ENCODE measurements around the gene AGBL1.

The AGBL1 gene

DNA sequence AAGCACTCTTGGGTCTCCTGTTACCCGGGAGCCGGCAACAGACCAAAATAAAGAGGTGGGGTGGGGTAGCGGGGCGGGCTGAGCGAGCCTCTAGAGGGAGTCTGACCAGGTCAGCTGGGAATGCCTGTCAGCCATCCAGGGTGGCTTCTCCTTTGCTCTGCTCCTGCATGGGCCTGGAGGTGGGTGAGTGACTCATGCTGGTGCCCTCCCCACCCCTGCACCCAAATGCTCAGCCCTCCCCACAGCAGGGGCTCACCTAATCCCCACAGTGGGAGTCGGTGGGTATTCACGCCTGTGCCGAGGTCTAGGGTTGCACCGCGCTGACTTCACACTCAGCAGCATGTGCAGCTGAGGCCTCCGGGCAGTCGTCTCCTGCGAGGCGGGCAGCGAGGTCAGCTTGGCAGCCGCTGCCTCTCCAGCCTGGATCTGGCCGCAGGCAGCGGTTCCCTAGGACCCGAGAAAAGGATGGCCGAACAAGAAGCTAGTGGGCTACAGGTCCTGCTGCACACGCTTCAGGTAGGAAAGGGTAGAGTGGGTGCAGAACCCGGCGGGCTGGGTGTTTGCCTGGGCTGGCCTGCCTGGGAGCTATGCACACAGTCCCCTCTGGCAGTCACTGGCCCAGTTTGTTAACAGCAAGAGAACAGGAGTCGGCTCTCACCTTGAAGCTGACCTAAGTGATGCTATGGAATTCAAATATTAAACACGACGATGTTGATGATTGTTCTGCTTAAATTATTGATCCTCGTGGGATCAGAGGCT, at the start of gene AGBL1:
Gene AGBL1 (plus strand): TSS at position 364 of the 759 bp plus-strand sequence.
- Mint-ChIP-seq H3K4me3 (no peak within 1 kb of the TSS), H3K36me3 (ENCODE audit: low read depth) (no peaks in the 10 kb centered on the region), H3K27ac (no peak within 1 kb of the TSS), H3K27me3 (ENCODE audit: low read depth) (peaks cover 3% of the 10 kb centered on the region), H3K9me3 (no peaks in the 10 kb centered on the region), H3K4me1 (ENCODE audit: low read depth) (peaks cover 4% of the 10 kb centered on the region)
- DNase-seq (ENCODE audit: low spot score) = no peak

DNA sequence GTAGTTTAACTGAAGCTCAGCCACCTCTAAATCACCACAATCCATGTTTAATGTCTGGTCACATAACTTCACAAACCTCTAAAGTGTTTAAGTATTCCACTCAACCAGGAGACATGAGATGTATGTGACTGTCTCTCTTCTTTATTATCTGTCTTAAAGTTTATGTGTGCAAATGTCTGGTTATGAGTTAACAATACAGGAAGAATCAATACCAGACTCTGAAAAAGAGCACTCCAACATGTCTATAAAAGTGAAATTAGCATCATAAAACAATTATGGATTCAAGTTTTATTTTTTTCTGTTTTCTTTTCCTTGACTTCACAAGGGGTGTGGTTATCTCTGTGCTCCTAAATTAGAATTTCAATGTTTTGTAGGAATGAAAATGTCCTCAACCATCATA, 44.8 kb upstream of the AGBL1 start:
- no peaks in the 10 kb centered on the region for H3K27me3 Mint-ChIP-seq (ENCODE audit: low read depth)
- H3K27ac Mint-ChIP-seq = no peak overlapping the region
- H3K4me1 Mint-ChIP-seq (ENCODE audit: low read depth) = no peaks in the 10 kb centered on the region
- H3K9me3 Mint-ChIP-seq = no peaks in the 10 kb centered on the region
- H3K36me3 Mint-ChIP-seq (ENCODE audit: low read depth) = no peaks in the 10 kb centered on the region
- H3K4me3 Mint-ChIP-seq = no peak overlapping the region
- DNase-seq (ENCODE audit: low spot score) = no peak

DNA sequence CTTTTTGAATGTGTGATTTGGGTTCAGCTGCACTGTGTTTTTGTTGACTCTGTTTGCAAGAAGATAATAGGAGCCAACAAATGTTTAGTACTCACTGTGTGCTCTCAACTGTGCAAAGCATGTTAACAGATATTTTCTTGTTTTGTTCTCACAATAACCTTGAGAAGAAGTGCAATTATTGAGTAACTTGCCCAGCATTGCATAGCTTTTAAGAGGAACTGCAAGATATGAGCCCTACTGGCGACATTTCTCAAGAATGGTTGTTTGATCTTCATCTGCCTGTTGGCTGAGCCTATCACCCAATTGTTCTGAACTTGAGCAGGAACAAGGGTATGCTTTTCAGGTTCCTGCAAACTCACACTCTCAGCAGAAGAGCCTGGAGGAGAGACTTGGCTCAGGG, 43.4 kb upstream of the AGBL1 start:
- H3K9me3 Mint-ChIP-seq = no peaks in the 10 kb centered on the region
- H3K4me1 Mint-ChIP-seq (ENCODE audit: low read depth) = no peaks in the 10 kb centered on the region
- H3K36me3 Mint-ChIP-seq (ENCODE audit: low read depth) = no peaks in the 10 kb centered on the region
- H3K27ac Mint-ChIP-seq = no peak overlapping the region
- no peaks in the 10 kb centered on the region for H3K27me3 Mint-ChIP-seq (ENCODE audit: low read depth)
- no peak for DNase-seq (ENCODE audit: low spot score)
- H3K4me3 Mint-ChIP-seq = no peak overlapping the region

DNA sequence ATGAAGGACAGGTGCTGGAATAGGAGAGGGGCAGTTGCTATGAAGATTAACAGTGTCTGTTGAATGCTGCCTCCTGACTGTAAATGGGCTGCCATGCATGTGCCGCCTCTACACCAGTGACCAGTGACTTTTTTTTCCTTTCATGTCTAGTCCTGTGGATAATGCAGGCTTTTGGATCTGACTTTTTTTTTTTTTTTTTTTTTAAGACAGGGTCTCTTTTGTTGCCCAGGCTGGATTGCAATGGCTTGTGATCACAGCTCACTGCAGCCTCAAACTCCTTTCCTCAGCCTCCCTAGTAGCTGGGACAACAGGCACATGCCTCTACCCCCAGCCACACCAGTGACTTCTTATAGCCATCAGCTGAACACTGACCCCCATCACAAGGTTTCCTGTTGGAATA, 41.2 kb upstream of the AGBL1 start:
- no peak overlapping the region for H3K27ac Mint-ChIP-seq
- no peaks in the 10 kb centered on the region for H3K9me3 Mint-ChIP-seq
- no peaks in the 10 kb centered on the region for H3K4me1 Mint-ChIP-seq (ENCODE audit: low read depth)
- H3K36me3 Mint-ChIP-seq (ENCODE audit: low read depth) = no peaks in the 10 kb centered on the region
- H3K4me3 Mint-ChIP-seq = no peak overlapping the region
- no peaks in the 10 kb centered on the region for H3K27me3 Mint-ChIP-seq (ENCODE audit: low read depth)
- DNase-seq (ENCODE audit: low spot score) = no peak

DNA sequence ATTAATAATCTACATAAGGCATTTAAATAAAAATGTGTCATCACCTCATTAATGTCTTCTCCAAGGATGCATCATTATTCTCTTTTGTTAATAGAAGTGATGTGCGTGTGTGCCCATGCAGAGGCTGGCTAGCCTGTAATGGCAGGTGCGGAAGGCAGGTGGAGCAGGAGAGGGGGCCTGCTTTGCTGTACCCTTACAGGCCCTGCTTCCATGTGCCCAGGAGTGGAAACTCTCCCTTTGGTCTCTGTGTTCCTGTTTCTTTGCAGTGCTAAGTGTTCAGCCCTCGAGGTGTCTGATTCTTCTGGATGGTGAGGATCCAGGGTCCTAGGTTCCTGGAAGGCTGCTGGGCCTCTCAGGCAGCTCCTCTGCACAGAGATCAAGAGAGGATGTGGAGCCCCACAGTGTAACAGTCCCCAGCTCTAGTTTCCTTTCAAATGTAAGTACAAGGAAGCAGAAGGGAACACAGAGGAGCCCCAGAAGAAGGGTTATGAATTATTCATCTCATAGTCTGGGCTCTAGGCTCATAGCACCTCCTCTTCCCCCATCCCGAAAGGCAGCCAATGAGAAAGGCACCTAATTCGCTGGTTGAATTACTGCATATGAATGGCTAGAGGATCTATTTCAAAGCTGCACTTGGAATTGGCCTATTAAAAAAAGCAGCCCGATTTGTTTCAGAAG, 39.2 kb upstream of the AGBL1 start:
- no peak overlapping the region for H3K27ac Mint-ChIP-seq
- DNase-seq (ENCODE audit: low spot score) = no peak
- H3K36me3 Mint-ChIP-seq (ENCODE audit: low read depth) = no peaks in the 10 kb centered on the region
- no peaks in the 10 kb centered on the region for H3K4me1 Mint-ChIP-seq (ENCODE audit: low read depth)
- H3K27me3 Mint-ChIP-seq (ENCODE audit: low read depth) = peaks cover 3% of the 10 kb centered on the region
- no peak overlapping the region for H3K4me3 Mint-ChIP-seq
- no peaks in the 10 kb centered on the region for H3K9me3 Mint-ChIP-seq

DNA sequence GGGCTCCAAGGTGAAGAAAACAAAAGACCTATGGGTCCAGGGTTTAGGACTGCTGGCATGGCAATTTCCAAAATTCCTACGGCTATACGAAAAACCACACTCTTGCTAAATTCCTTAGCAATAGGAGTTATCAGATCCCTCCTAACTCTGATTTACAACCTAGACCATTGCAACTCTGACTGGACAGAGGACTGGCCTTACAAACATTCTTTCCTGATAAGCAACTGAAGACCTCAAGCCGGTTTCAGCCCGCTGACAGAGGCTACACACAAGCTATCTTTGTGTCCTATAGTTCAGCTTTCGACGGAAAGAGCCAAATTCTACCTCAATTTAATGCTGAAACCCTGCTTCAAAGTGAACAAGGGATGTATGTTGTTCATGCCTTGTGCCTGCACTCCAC, 38.3 kb upstream of the AGBL1 start:
- Mint-ChIP-seq H3K27me3 (ENCODE audit: low read depth) (peaks cover 3% of the 10 kb centered on the region), H3K36me3 (ENCODE audit: low read depth) (no peaks in the 10 kb centered on the region), H3K4me1 (ENCODE audit: low read depth) (no peaks in the 10 kb centered on the region), H3K27ac (no peak overlapping the region), H3K9me3 (no peaks in the 10 kb centered on the region), H3K4me3 (no peak overlapping the region)
- no peak for DNase-seq (ENCODE audit: low spot score)

DNA sequence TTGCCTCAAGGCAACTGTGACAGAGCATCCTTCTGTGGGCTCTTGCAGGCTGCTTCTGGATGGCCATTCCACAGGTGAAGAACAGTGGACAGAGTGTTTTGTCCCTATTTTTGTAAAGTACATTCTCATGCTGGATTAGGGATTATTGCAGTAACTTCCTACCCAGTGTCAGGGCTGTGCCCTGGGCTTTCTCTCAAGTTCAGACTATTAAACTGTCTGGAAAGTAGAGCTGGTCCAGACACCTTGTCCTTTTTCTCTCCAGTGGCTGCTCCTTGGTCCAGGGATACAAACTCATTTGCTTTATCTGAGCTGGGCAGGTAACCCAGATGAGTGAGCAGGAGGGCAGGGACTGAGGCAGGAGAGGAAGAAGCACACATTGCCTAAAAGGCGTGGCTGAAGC, 37.4 kb upstream of the AGBL1 start:
- Mint-ChIP-seq H3K4me1 (ENCODE audit: low read depth) (no peaks in the 10 kb centered on the region), H3K4me3 (no peak overlapping the region), H3K27ac (no peak overlapping the region), H3K9me3 (no peaks in the 10 kb centered on the region), H3K36me3 (ENCODE audit: low read depth) (no peaks in the 10 kb centered on the region), H3K27me3 (ENCODE audit: low read depth) (peaks cover 3% of the 10 kb centered on the region)
- DNase-seq (ENCODE audit: low spot score) = no peak

DNA sequence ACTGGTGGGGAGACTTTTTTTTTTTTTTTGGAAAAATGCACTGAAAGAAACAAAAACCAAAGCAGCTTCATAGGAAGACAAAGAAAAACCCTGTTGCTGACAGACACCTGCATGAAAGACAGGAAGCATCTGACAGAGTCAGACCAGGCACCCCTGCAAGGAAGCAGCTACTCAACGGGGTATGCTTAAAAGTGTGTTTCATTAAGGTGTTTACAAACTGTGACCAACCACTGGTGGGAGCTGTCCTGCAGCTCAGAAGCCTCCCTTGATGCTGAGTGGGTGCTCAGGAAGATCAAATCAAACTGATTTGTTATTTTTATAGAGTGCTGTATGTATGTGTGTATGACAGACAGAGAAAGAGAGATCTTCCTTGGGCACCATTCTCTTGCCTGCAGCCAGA, 34.7 kb upstream of the AGBL1 start:
- H3K27ac Mint-ChIP-seq = no peak overlapping the region
- no peak for DNase-seq (ENCODE audit: low spot score)
- H3K27me3 Mint-ChIP-seq (ENCODE audit: low read depth) = peaks cover 3% of the 10 kb centered on the region
- H3K4me1 Mint-ChIP-seq (ENCODE audit: low read depth) = no peaks in the 10 kb centered on the region
- H3K9me3 Mint-ChIP-seq = no peaks in the 10 kb centered on the region
- H3K36me3 Mint-ChIP-seq (ENCODE audit: low read depth) = no peaks in the 10 kb centered on the region
- H3K4me3 Mint-ChIP-seq = no peak overlapping the region

DNA sequence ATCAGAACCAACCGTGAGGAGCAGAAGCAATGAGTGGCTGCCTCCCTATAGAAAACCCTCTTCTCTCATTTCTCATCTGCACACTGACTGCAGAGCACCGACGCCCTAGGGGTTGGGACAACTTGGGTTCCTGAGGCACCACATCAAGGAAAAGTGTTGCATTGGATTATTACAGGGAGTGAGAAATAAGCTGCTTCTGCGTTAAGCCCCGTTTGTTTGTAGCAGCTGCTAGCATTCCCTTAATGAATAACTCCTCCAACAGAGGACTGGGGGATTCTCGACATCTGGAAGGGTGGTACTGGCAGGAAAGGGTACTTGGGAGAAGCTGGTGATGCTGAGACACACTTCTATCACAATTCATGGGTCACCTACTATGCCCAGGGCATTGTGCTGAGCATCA, 25.3 kb upstream of the AGBL1 start:
- Mint-ChIP-seq H3K27ac (no peak overlapping the region), H3K27me3 (ENCODE audit: low read depth) (no peaks in the 10 kb centered on the region), H3K4me3 (no peak overlapping the region), H3K36me3 (ENCODE audit: low read depth) (no peaks in the 10 kb centered on the region), H3K4me1 (ENCODE audit: low read depth) (no peaks in the 10 kb centered on the region), H3K9me3 (no peaks in the 10 kb centered on the region)
- no peak for DNase-seq (ENCODE audit: low spot score)

DNA sequence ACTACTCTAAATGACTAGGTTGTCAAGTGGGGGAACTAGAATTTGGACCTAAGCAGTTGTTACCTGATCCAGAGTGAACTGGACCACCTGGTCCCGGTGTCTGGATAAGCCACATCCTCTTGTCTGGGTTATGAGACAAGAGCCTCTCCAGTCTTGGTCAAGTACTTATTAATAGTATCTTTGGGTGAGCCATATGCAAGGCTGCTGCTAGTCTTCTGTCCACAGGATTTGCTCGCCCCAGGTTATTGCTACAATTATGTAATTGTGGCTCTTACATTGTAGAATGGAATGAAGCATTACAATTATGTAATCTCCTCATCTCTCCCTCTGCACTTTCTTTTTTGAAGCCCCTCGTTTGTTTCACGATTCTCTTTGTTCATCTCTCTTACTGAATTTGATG, 24.0 kb upstream of the AGBL1 start:
- H3K27ac Mint-ChIP-seq = no peak overlapping the region
- no peaks in the 10 kb centered on the region for H3K36me3 Mint-ChIP-seq (ENCODE audit: low read depth)
- no peaks in the 10 kb centered on the region for H3K4me1 Mint-ChIP-seq (ENCODE audit: low read depth)
- no peaks in the 10 kb centered on the region for H3K9me3 Mint-ChIP-seq
- no peaks in the 10 kb centered on the region for H3K27me3 Mint-ChIP-seq (ENCODE audit: low read depth)
- no peak overlapping the region for H3K4me3 Mint-ChIP-seq
- DNase-seq (ENCODE audit: low spot score) = no peak

DNA sequence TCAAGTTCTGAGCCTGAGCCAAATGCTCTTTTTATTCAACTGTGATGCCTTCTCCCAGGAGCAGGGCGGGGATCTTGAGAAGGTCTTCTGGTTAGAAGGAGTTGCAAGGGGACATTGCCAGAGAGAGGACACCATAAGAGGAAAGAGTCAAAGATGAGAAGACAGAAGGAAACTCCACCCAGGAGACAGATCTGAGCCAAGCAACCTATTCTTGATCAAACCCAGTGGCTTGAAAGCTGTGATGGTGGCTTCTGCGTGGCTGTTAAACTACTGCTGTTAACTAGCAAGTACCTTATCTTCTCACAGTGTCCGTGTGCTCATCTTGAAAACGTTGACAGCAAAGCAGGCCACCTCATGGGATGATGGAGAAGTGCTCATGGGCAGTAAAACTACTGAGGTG, 19.8 kb upstream of the AGBL1 start:
- Mint-ChIP-seq H3K27ac (no peak overlapping the region), H3K27me3 (ENCODE audit: low read depth) (no peaks in the 10 kb centered on the region), H3K9me3 (no peaks in the 10 kb centered on the region), H3K4me1 (ENCODE audit: low read depth) (no peaks in the 10 kb centered on the region), H3K36me3 (ENCODE audit: low read depth) (no peaks in the 10 kb centered on the region), H3K4me3 (no peak overlapping the region)
- no peak for DNase-seq (ENCODE audit: low spot score)

DNA sequence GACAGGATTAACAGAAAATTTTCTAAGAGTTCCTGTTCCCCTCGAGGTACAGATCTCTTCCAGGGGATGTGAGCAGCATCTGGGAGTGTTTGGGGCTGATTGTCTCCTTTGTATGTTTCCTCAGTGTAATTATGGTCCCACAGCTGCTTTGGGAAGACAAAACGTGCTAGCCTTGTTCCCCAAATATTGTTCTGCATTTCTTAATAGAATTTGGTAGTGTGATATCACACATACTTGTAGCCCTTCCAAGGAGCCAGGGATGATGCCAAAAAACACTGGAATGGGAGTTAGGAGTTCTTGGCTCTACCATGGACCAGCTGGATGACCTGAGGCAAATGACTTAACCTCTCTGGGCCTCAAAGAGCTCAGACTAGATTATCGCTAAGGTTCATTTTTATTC, 19.0 kb upstream of the AGBL1 start:
- Mint-ChIP-seq H3K4me1 (ENCODE audit: low read depth) (no peaks in the 10 kb centered on the region), H3K9me3 (no peaks in the 10 kb centered on the region), H3K27me3 (ENCODE audit: low read depth) (no peaks in the 10 kb centered on the region), H3K27ac (no peak overlapping the region), H3K4me3 (no peak overlapping the region), H3K36me3 (ENCODE audit: low read depth) (no peaks in the 10 kb centered on the region)
- no peak for DNase-seq (ENCODE audit: low spot score)

DNA sequence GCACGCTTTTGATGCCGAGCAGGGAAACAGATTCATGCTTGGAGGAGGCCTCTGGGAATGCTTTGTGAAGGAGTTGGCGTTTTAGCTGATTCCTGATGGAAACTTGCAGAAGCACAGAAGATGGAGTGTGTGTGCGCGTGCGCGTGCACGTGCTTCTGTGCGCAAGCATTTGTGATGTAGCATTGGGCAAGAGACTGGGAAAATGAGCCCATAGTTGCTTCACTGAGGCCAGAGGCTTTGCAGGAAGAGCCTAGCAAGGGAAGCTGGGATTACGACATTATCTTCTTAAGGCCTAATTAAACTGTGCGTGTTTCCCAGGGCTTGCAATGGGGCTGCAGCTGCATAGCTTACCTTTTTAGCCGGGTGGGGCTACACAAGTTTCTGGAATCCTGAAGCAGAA, 18.1 kb upstream of the AGBL1 start:
- H3K27ac Mint-ChIP-seq = no peak overlapping the region
- no peaks in the 10 kb centered on the region for H3K36me3 Mint-ChIP-seq (ENCODE audit: low read depth)
- no peaks in the 10 kb centered on the region for H3K4me1 Mint-ChIP-seq (ENCODE audit: low read depth)
- no peaks in the 10 kb centered on the region for H3K27me3 Mint-ChIP-seq (ENCODE audit: low read depth)
- H3K4me3 Mint-ChIP-seq = no peak overlapping the region
- no peak for DNase-seq (ENCODE audit: low spot score)
- no peaks in the 10 kb centered on the region for H3K9me3 Mint-ChIP-seq

DNA sequence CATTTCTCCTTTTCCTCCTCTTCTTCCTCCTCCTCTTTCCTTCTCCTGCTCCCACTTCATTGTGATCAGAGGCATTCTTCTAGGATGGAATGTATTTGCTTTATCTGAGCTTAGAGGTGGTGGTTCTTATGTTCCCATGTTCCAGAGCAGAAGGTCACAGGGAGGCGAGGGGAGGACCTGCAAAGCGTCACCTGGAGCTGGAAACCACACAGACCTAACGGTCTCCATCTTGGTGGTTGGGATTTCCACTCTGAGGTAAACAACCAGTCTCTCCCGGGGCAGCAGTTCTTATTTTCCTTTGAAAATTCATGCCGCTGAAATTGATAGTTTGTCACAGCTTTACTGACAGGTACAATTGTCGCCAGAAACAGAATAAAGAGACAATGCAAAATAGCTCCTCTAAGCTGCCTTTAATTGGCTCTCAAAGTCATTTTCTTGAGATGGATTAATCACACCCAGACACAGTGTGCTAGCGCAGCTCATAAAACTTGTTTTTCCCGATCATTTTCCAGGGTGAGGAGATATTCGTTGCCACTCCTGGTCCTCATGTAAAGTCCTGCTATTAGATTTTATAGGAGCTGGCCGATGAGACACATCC, 16.9 kb upstream of the AGBL1 start:
- H3K27ac Mint-ChIP-seq = no peak overlapping the region
- H3K4me3 Mint-ChIP-seq = no peak overlapping the region
- no peaks in the 10 kb centered on the region for H3K27me3 Mint-ChIP-seq (ENCODE audit: low read depth)
- DNase-seq (ENCODE audit: low spot score) = no peak
- no peaks in the 10 kb centered on the region for H3K9me3 Mint-ChIP-seq
- H3K36me3 Mint-ChIP-seq (ENCODE audit: low read depth) = no peaks in the 10 kb centered on the region
- H3K4me1 Mint-ChIP-seq (ENCODE audit: low read depth) = no peaks in the 10 kb centered on the region

Data from T-helper 2 cell treated with Interferon-gamma antibody and Interleukin-4, amounts not matched to agents 5 μg/mL and 100 μg/mL, for 36 hours (primary cell).